ENCODE results near the gene CAMSAP3.

CAMSAP3 gene

DNA sequence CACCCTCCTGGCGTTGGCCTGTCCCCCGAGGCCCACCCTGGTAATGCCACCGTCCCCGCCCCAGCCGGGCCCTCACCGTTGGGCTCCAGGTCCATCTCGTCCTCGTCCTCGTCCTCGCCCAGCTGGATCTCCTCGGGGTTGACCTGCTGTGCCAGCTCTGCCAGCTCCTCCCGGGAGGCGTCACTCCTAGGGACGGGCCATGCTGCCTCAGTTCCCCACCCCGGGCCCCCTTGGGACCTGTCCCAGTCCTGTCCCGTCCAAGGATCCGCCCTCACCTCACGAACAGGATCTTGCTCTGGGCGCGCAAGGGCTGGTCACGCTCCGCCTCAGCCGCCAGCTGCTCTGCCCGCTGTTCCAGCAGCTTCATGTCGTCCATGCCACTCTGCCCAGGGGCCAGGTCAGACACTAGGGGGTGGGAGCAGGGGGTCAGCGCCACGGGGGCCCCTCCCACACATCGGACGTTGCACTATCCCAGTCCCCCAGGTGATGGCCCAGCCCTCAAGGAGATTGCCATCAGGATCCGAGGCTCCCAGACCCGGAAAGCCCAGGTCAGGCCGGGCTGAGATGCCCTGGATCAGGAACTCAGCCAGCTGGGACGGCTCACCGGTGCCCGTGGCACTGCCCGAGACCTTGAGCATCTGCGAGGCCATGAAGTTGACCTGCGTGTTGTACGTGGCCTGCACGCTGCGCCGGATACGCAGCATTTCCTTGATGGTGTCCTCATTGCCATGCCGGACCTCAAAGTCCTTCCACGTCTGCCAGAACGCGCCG lies 24.2 kb downstream of the CAMSAP3 start:
- TF ChIP-seq, protein P1, sequence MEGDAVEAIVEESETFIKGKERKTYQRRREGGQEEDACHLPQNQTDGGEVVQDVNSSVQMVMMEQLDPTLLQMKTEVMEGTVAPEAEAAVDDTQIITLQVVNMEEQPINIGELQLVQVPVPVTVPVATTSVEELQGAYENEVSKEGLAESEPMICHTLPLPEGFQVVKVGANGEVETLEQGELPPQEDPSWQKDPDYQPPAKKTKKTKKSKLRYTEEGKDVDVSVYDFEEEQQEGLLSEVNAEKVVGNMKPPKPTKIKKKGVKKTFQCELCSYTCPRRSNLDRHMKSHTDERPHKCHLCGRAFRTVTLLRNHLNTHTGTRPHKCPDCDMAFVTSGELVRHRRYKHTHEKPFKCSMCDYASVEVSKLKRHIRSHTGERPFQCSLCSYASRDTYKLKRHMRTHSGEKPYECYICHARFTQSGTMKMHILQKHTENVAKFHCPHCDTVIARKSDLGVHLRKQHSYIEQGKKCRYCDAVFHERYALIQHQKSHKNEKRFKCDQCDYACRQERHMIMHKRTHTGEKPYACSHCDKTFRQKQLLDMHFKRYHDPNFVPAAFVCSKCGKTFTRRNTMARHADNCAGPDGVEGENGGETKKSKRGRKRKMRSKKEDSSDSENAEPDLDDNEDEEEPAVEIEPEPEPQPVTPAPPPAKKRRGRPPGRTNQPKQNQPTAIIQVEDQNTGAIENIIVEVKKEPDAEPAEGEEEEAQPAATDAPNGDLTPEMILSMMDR (IDR thresholded peaks at IDR 0.05; ENCODE audit: insufficient read depth, low read length, missing control alignments), result no peak
- no peak for DNase-seq (ENCODE audit: low read depth, low spot score)
- CTCF ChIA-PET, result no interaction called here
- H3K4me3 ChIP-seq (ENCODE audit: low read depth, low read length), result no peak overlapping the region
- POLR2A ChIA-PET, result no interaction called here

DNA sequence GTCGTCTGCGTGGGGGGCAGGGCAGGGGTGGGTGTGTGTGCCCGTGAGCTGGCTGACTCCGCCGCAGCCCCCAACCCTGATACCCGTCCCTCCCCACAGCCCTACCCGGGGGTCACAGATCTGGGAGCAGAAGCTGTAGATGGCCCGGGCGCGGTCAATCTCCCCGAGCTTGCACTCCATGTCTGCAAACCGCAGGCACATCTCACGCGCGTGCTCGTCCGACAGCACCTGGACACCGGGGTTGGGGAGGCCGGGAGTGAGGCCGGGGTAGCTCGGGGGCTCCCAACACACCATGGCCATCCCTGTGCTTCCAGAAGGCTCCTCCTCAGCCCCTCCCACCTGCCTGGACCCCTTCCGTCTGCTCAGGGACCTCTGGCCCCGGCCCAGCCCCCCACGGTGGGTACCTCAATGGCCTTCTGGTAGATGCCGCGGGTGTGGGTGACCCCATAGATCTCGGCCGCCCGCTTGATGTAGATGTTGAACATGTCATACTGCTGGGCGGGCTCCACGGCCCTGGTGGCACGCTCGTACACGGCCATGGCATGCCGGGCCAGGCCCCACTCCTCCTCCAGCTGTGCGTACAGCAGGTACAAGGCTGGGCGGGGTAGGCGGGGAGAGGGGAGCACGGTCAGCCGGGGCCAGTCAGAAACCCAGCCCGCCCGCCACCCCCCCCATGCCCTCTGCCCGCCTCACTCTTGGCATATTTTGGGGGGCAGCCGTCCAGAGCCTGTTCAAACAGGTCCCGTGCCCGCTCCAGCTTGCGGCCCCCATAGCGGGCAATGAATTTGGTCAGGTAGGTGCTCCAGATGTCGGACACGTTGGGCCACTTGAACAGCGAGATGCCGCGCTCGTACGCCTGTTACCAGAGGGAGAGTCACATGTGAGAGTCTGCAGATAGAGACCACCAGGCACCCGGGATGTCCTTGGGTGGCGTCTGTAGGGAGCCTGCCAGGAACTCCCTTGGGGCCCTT lies 25.1 kb downstream of the CAMSAP3 start:
- DNase-seq (ENCODE audit: low read depth, low spot score), result no peak
- TF ChIP-seq, protein P1 (IDR thresholded peaks at IDR 0.05; ENCODE audit: insufficient read depth, low read length, missing control alignments), result no peak
- ChIA-PET CTCF (no interaction called here), POLR2A (no interaction called here)
- H3K4me3 ChIP-seq (ENCODE audit: low read depth, low read length), result no peak overlapping the region

DNA sequence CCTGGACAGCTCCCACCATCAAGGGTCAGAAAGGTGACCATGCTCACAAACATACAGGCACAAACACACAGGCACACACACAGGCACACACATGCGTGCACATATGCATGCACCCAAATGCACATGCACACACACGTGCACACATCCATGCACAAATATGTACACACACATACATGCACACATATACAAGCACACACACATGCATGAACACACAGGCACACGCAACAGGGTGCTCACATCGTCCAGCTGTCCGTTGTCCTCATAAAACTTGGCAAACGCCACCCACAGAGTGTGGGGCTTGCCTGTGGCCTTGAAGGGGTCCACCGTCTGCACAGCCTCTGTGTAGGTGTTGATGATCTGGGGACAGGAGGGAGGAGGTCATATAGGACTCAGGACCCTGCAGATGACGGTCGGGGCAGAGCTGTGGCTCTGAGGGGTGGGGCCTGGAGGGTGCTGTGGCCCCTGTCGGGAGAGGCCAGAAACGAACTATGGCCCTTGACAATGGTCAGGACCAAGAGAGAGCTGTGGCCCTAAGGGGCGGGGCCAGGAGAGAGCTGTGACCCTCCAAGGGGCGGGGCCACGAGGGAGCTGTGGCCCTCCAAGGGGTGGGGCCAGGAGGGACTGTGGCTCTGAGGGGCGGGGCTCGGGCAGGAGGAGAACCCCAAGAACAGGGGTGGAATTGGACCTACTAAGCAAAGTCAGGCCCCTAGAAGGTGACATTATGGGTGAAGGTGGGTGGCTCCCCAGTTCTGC lies 27.4 kb downstream of the CAMSAP3 start:
- no peak for DNase-seq (ENCODE audit: low read depth, low spot score)
- TF ChIP-seq, protein P1 (IDR thresholded peaks at IDR 0.05; ENCODE audit: insufficient read depth, low read length, missing control alignments), result no peak
- ChIA-PET POLR2A (no interaction called here), CTCF (interaction anchor here (1.1 kb wide), 1 partner anchor 28 kb away, joined by 3 read pairs; no protein-coding TSS in a partner anchor)
- H3K4me3 ChIP-seq (ENCODE audit: low read depth, low read length), result no peak overlapping the region

DNA sequence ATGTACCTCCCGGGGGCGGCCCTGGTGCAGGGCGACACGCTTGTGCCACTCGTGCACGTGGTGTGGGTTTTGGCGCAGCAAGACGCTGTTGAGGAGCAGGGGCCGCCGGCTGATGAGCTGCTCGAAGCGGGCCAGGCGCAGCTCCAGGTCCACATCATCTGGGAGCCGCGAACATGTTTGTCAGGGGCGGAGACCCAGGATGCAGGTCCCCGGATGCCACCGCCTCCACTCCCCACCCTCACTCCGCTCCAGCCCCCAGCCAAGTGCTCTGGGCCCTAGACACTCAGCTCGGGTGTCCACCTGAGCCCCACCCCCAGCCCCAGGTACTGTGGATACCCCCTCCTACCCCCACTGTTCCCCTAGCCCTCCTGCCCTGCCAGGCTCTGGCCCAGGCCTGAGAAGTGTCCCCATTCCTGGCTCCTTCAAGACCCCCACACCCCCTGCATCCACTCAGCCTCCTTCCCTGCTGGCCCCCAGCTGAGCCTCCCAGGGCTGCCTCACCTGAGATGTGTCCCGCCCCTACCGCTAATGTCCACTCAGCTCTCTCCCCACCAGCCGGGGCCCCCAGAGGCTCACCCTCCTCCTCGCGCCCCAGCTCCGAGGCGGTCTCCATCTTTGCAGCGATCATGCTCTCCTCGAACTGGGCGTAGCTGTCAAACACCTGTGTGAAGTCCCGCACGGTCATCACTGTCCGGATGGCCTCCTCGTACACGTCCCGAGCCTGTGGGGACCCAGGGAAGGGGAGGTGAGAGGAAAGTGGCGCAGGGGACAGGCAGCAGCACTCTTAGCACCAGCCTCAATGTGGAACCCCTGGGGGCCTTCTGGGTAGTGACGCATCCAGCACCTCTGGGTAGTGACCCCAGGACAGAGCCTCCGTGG lies 28.3 kb downstream of the CAMSAP3 start:
- TF ChIP-seq, protein P1 (IDR thresholded peaks at IDR 0.05; ENCODE audit: insufficient read depth, low read length, missing control alignments), result no peak
- POLR2A ChIA-PET, result no interaction called here
- H3K4me3 ChIP-seq (ENCODE audit: low read depth, low read length), result no peak overlapping the region
- DNase-seq (ENCODE audit: low read depth, low spot score), result no peak
- CTCF ChIA-PET, result interaction anchor here (1.1 to 1.5 kb wide), 2 partner anchors 28 kb away, joined by 3 to 5 read pairs; no protein-coding TSS in a partner anchor

DNA sequence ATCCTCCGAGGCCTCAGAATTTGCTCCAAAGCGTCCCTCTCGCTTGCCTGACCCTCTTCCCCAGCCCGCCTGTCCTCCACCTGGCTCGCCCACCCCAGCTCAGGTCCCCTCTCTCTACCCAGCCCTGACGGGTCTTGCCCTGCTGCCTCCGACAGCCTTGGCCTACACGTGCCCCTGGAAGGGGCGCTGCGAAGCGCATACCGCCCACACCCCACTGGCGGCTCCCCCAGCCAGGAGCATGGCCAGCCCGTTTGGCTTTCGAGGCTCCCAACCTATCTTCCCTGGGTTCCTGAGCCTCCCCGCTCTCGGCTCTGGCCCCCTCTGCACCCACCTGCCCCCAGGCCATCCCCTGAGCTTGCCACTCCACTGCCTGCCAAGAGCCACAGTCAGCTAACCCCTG lies 29.1 kb downstream of the CAMSAP3 start:
- H3K4me3 ChIP-seq (ENCODE audit: low read depth, low read length), result no peak overlapping the region
- DNase-seq (ENCODE audit: low read depth, low spot score), result no peak
- ChIA-PET POLR2A (no interaction called here), CTCF (interaction anchor here (1.5 kb wide), 1 partner anchor 28 kb away, joined by 5 read pairs; no protein-coding TSS in a partner anchor)
- TF ChIP-seq, protein P1 (IDR thresholded peaks at IDR 0.05; ENCODE audit: insufficient read depth, low read length, missing control alignments), result no peak

All from AG04449 (cell line).